BE2C (cell line): ENCODE data around the gene GSKIP.

Source experiments
- DNase-seq: peaks from one replicate; pipeline ENCODE4 v3.0.0-alpha.2; 2020
- H3K27me3 ChIP-seq: fragments of 250-450 bp; sonication (Bioruptor Pico); 2 replicates; pipeline ENCODE4 v1.5.1; 2020; ENCODE audit warnings: mild to moderate bottlenecking
- H3K36me3 ChIP-seq: fragments of 250-450 bp; sonication (Bioruptor Pico); 2 replicates; pipeline ENCODE4 v1.5.1; 2020; ENCODE audit warnings: mild to moderate bottlenecking
- H3K4me1 ChIP-seq: fragments of 250-450 bp; sonication (Bioruptor Pico); 2 replicates; pipeline ENCODE4 v1.5.1; 2020
- H3K4me3 ChIP-seq: 2 replicates; pipeline ENCODE4 v1.5.1; 2011; ENCODE audit warnings: low read depth, low read length
- H3K9me3 ChIP-seq: fragments of 250-450 bp; sonication (Bioruptor Pico); 2 replicates; pipeline ENCODE4 v1.5.1; 2020
- CTCF ChIP-seq: IDR thresholded peaks from 2 replicates; pipeline ENCODE4 v1.5.1; 2012; ENCODE audit warnings: mild to moderate bottlenecking, low read depth, low read length

The GSKIP gene

GRCh38 chr14:96368534-96368933, 5.2 kb downstream of the GSKIP start:
- DNase-seq: no peak
- Histone ChIP-seq H3K27me3 (no peaks in the 10 kb centered on the region), H3K4me3 (no peak overlapping the region), H3K4me1 (peaks cover under 1% of the 10 kb centered on the region; the same call in 1 of the 2 replicates), H3K36me3 (no peaks in the 10 kb centered on the region), H3K9me3 (no peaks in the 10 kb centered on the region)
- TF ChIP-seq CTCF: no peak

GRCh38 chr14:96370528-96370927, 7.2 kb downstream of the GSKIP start:
- H3K4me3 ChIP-seq: no peak overlapping the region

GRCh38 chr14:96373538-96373937, 10.2 kb downstream of the GSKIP start:
- H3K36me3 ChIP-seq: no peaks in the 10 kb centered on the region
- TF ChIP-seq CTCF: no peak
- no peak overlapping the region for H3K4me3 ChIP-seq
- no peak for DNase-seq
- H3K27me3 ChIP-seq: no peaks in the 10 kb centered on the region
- H3K4me1 ChIP-seq: peaks cover 15% of the 10 kb centered on the region
- no peaks in the 10 kb centered on the region for H3K9me3 ChIP-seq

More at GRCh38 chr14:96370528-96370927, 7.2 kb downstream of the GSKIP start:
- TF ChIP-seq CTCF: no peak
- H3K4me1 ChIP-seq: peaks cover 9% of the 10 kb centered on the region
- H3K27me3 ChIP-seq: no peaks in the 10 kb centered on the region
- no peaks in the 10 kb centered on the region for H3K9me3 ChIP-seq
- DNase-seq: no peak
- no peaks in the 10 kb centered on the region for H3K36me3 ChIP-seq

- H3K9me3 ChIP-seq: no peaks in the 10 kb centered on the region
- no peak for DNase-seq
These were observed 12.8 kb downstream of the GSKIP start for GRCh38 chr14:96376093-96376492.

GRCh38 chr14:96380735-96381134, 17.4 kb downstream of the GSKIP start:
- H3K4me1 ChIP-seq: peaks cover 6% of the 10 kb centered on the region

More at GRCh38 chr14:96376093-96376492, 12.8 kb downstream of the GSKIP start:
- TF ChIP-seq CTCF: no peak
- no peak overlapping the region for H3K4me3 ChIP-seq
- no peaks in the 10 kb centered on the region for H3K36me3 ChIP-seq
- no peaks in the 10 kb centered on the region for H3K27me3 ChIP-seq
- peaks cover 15% of the 10 kb centered on the region for H3K4me1 ChIP-seq

GRCh38 chr14:96383445-96383844, 20.1 kb downstream of the GSKIP start:
- H3K27me3 ChIP-seq: no peaks in the 10 kb centered on the region
- no peaks in the 10 kb centered on the region for H3K9me3 ChIP-seq
- H3K36me3 ChIP-seq: peaks cover 17% of the 10 kb centered on the region
- H3K4me1 ChIP-seq: no peaks in the 10 kb centered on the region
- no peak for TF ChIP-seq CTCF
- no peak for DNase-seq
- H3K4me3 ChIP-seq: no peak overlapping the region

More at GRCh38 chr14:96380735-96381134, 17.4 kb downstream of the GSKIP start:
- Histone ChIP-seq H3K9me3 (no peaks in the 10 kb centered on the region), H3K36me3 (peaks cover 15% of the 10 kb centered on the region), H3K4me3 (no peak overlapping the region), H3K27me3 (no peaks in the 10 kb centered on the region)
- TF ChIP-seq CTCF: no peak
- no peak for DNase-seq
